Activated gamma-delta T cell treated with Interleukin-2 at 50 U/mL for 16 hours (primary cell): ENCODE measurements around the gene TNFSF4.
"Not testable (repeated sequence)": the region's sequence is repeated elsewhere in the genome, so short reads cannot be mapped to it uniquely, and the experiment has no call there.

Experiments
- DNase-seq: peaks from one replicate; pipeline ENCODE4 v3.0.0-alpha.2; 2020

Gene TNFSF4, protein sequence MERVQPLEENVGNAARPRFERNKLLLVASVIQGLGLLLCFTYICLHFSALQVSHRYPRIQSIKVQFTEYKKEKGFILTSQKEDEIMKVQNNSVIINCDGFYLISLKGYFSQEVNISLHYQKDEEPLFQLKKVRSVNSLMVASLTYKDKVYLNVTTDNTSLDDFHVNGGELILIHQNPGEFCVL

DNA sequence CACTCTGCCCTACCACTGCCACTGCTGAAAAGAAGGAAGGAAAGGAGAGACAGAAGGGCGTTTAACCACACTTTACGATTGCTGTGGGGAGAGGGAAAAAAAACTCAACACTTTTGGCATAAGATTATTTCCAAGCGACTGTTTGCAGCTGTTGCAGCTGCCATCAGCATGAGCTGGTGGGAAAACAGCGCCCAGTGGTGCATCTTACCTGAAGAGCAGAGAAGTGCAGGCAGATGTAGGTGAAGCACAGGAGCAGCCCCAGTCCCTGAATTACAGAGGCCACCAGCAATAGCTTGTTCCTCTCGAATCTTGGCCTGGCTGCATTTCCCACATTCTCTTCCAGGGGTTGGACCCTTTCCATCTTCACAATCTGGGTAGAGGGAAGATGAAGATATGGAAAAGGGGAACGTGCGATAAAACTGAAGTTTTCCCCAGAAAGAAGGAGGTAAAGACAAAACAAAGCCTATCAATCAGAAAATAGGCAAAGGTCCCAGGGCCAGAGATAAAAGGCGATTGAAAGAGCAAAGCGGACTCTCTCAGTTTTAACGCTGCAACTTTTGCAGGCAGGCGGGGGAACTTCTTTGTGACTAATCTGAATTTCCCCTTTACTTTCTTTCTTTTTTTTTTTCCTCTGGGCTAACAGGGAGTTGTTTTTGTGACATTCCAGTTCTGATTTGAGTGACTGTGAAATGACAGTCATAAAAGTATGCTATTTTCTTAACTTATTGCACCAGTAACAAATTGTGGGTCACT, at the start of gene TNFSF4:
TNFSF4 (minus strand) TSS at position 516 of the 753 bp plus-strand sequence; CDS start at position 361, 155 bp downstream.
- no peak for DNase-seq

- no peak for DNase-seq
Measured at GRCh38 chr1:173255214-173255813, 48.2 kb upstream of the TNFSF4 start.

GRCh38 chr1:173253046-173253445, 45.9 kb upstream of the TNFSF4 start:
- no peak for DNase-seq

- no peak for DNase-seq
Measured at GRCh38 chr1:173249349-173249748, 42.2 kb upstream of the TNFSF4 start.

- no peak for DNase-seq
Measured at GRCh38 chr1:173248247-173248940, 41.3 kb upstream of the TNFSF4 start.

- DNase-seq, result no peak
Measured at GRCh38 chr1:173245892-173246291, 38.8 kb upstream of the TNFSF4 start.

- DNase-seq, result no peak
Measured at GRCh38 chr1:173243300-173243699, 36.2 kb upstream of the TNFSF4 start.

DNA sequence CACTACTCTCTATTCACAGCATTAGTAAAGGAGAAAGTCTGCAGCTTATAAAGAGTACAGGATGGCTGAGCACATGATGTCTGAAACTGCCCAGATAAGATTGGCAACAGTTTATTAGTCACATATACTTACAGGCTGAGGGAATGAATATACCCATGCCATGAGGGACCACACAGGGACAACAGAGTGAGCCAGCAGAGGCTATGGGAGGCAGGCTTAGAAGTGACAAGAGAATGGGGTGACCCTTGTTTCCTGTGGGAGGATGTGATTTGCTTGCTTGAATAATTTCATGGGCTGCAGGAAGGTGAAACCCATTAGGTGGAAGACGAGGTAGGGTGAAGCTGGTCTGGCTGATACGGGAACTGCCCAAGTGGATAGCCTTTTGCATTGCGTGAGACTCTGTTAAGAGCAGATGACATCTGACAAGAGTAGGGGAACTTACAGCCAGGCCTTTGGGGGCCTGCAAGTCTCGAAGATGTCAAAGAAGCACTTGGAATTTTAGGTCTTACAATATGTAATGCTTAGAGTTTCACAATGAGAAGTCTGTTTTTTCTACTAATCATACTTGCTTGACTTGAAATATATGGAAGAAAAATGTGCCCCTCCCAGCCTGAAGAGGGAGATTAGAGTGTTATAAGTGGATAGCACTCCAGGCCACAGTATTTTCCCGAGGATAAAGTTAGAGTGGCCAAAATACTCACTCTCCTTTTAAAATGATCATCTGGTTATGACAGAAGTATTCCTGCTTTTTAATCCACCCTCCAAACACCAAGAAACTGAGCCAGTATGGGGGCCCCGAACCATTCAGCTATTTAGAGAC, 34.6 kb upstream of the TNFSF4 start:
- no peak for DNase-seq

GRCh38 chr1:173240609-173241008, 33.5 kb upstream of the TNFSF4 start:
- no peak for DNase-seq

DNA sequence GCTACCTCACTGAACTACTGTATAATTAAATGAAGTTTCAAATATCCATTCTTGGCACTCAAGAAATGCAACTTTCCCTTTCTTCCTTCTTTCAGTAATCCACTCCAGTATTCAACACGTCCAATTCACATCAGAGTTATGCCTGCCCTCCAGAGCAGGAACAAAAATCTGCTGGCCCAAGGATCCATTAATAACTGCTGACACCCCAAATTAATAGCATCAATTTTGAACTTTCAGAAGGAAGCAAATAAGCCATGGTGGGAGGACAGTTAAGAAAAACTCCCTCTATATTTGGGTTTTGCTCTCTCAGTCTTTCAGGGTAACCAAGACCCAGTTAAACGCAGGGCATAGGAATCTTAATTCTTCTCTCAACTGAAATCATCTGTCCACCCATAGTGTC, 31.9 kb upstream of the TNFSF4 start:
- no peak for DNase-seq

GRCh38 chr1:173234899-173235298, 27.8 kb upstream of the TNFSF4 start:
- DNase-seq, result no peak

DNA sequence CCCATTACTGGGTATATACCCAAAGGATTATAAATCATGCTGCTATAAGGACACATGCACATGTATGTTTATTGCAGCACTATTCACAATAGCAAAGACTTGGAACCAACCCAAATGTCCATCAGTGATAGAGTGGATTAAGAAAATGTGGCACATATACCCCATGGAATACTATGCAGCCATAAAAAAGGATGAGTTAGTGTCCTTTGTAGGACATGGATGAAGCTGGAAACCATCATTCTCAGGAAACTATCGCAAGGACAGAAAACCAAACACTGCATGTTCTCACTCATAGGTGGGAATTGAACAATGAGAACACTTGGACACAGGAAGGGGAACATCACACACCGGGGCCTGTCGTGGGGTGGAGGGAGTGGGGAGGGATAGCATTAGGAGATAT, 27.3 kb upstream of the TNFSF4 start:
- not testable (repeated sequence) for DNase-seq

DNA sequence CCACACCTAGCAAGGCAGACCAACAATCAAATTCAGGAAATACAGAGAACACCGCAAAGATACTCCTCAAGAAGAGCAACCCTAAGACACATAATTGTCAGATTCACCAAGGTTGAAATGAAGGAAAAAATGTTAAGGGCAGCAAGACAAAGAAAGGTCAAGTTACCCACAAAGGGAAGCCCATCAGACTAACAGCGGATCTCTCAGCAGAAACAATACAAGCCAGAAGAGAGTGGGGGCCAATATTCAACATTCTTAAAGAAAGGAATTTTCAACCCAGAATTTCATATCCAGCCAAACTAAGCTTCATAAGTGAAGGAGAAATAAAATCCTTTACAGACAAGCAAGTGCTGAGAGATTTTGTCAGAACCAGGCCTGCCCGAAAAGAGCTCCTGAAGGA, 21.9 kb upstream of the TNFSF4 start:
- not testable (repeated sequence) for DNase-seq

GRCh38 chr1:173224949-173225348, 17.8 kb upstream of the TNFSF4 start:
- DNase-seq, result no peak

- no peak for DNase-seq
Measured at GRCh38 chr1:173224280-173224892, 17.3 kb upstream of the TNFSF4 start.

- no peak for DNase-seq
Measured at GRCh38 chr1:173223031-173223380, 15.9 kb upstream of the TNFSF4 start.

DNA sequence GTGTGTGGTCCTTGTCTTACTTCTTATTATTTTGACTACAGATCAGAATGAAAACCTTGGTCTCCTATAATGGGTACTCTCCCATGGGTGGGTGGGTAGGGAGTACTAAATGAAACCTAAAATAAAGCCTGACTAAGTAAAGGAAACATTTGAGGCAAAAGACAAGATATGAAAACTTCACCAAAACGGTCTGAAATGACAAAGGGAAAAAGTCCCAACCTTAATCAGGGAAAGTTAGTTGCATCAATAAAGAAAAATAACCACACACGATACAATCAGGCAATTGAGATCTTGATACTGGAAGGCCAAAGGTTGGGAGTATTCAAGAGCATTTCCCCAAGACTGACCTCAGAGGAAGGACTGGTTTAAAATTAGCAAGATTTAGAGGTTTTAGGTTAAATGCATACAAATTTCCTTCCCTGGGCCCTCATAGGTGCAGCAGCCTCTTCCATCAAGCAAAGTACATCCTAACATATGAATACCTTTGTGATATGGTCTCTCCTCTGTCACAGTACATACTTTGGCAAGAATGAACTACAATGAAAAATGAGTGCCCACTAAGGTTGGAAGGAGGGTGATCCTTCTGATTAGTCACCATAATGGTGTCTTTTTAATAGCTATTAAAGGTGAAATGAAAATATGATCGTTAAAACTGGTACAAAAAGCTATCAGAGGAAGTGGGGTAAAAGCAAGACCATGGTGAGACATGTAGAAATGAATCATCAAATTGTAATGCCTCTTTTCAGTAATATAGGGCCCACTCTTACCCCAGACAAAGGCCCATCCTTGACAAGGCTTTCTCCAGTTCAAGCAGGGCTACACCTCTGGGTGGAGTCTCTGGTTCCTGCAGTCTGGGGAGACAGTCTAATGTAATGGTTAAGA, 15.3 kb upstream of the TNFSF4 start:
- no peak for DNase-seq

DNA sequence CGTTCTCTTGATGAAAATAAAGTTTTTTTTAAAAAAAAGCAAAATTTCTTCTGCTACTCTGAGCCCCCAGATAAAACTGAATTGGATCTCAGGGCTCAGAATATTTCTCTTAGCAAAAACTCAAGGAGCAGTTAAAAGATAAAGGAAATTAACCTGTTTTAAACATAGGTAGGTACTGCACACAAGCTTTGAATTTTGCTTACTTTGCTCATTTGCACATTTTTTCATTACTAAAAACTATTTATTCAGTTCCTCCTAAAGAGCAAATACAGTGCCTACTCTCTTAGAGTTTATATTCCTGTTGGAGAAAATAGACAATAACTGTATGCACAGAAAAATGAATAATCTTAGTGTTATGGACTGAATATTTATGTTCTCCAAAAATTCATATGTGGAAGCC, 13.0 kb upstream of the TNFSF4 start:
- DNase-seq, result no peak

DNA sequence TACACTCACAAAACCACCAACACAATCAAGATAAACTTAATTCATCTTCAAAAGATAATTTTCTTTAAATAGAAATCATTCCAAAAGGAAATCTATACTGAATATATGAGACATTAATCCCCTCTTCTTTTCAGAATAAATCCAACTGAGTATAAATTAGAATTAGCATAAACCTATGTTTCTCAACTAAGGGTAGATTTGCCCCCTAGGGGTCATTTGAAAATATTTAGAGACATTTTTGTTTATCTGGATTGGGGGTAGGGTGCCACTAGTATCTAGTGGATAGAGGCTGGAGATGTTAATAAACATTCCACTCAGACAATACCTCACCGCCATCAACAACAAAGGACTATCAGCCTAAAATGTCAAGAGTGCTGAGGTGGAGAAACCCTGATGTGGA, 6.5 kb upstream of the TNFSF4 start:
- DNase-seq, result no peak

- DNase-seq, result no peak
Measured at GRCh38 chr1:173212952-173213491, 5.9 kb upstream of the TNFSF4 start.

DNA sequence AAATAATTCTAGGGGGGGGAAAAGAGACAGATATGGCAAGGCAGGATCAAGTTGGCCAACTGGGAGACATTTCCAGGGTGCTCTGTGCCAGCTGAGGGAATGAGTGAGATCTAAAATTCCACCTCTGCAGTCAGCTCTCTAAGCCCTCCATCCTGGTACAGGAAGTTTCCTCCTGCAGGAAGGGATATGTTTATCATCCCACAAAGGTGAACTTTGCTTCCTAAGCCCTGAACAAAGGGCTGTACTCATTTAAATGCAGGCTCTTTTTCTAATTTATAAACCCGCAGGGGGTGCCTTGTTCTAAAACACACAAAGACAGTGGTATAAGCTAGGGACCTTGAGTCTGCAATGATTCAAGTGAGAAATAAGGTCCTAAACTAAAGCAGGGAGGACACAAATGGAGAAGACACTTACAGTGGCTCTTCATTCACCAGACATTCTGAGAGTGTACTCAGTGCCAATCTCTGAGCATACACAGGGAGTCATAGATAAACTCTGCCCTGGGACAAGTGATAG, 3.6 kb upstream of the TNFSF4 start:
- DNase-seq, result no peak
